ENCODE results near the gene DCTN5. TPM values are rescaled to one million over a fixed set of nuclear protein-coding genes. Genes with fewer than 3 reads are reported as not detected.

The DCTN5 gene
- total RNA-seq, 4 donors from 2014 or later = 38.3 to 75.8 (median 49.2) TPM

GRCh38 chr16:23700509-23700908 is 59.2 kb downstream of the DCTN5 start:
- Histone ChIP-seq H3K36me3 (no peaks in the 10 kb centered on the region), H3K27ac (no peak overlapping the region), H3K4me1 (peaks cover 0 to 9% (median 0%) of the 10 kb centered on the region in 3 donors), H3K9me3 (peaks cover 0 to 4% (median 0%) of the 10 kb centered on the region in 3 donors), H3K27me3 (peaks cover 0 to 16% (median 0%) of the 10 kb centered on the region in 4 donors), H3K4me3 (no peak overlapping the region)
- DNase-seq = no peak
- intact Hi-C loops (cut with DNase I) = no loop called here
- TF ChIP-seq POLR2A (IDR thresholded peaks at IDR 0.05) = no peak
- TF ChIP-seq CTCF (IDR thresholded peaks at IDR 0.05) = no peak
- WGBS, 2 donors = 7 to 31% methylated on average over 2 to 3 of the region's 8 CpGs

- Histone ChIP-seq H3K36me3 (no peaks in the 10 kb centered on the region), H3K4me1 (peaks cover 0 to 9% (median 0%) of the 10 kb centered on the region in 3 donors), H3K27me3 (peaks cover 0 to 19% (median 0%) of the 10 kb centered on the region in 4 donors), H3K9me3 (peaks cover 0 to 4% (median 0%) of the 10 kb centered on the region in 3 donors), H3K27ac (no peak overlapping the region), H3K4me3 (no peak overlapping the region)
- TF ChIP-seq POLR2A (IDR thresholded peaks at IDR 0.05) (no peak), CTCF (IDR thresholded peaks at IDR 0.05) (no peak)
- DNase-seq = no peak
- 64 to 74% methylated on average over 6 of the region's 8 CpGs for WGBS, 2 donors
- intact Hi-C loops (cut with DNase I) = no loop called here
These were observed 59.8 kb downstream of the DCTN5 start for GRCh38 chr16:23701045-23701444.

GRCh38 chr16:23702951-23703350 is 61.7 kb downstream of the DCTN5 start:
- WGBS, 2 donors = 49 to 55% methylated on average over 2 of the region's 2 CpGs

GRCh38 chr16:23704772-23705516 is 63.7 kb downstream of the DCTN5 start:
- intact Hi-C loops (cut with DNase I) = no loop called here
- Histone ChIP-seq H3K36me3 (no peaks in the 10 kb centered on the region), H3K4me3 (no peak overlapping the region), H3K27ac (no peak overlapping the region), H3K9me3 (peaks cover 0 to 12% (median 10%) of the 10 kb centered on the region in 3 donors), H3K27me3 (peaks cover 0 to 23% (median 0%) of the 10 kb centered on the region in 4 donors), H3K4me1 (no peaks in the 10 kb centered on the region)
- DNase-seq = no peak
- WGBS, 2 donors = 20 to 73% methylated on average over 1 to 11 of the region's 22 CpGs
- no peak for TF ChIP-seq POLR2A (IDR thresholded peaks at IDR 0.05)
- TF ChIP-seq CTCF (IDR thresholded peaks at IDR 0.05) = no peak

More at GRCh38 chr16:23702951-23703350, 61.7 kb downstream of the DCTN5 start:
- Histone ChIP-seq H3K27me3 (peaks cover 0 to 23% (median 0%) of the 10 kb centered on the region in 4 donors), H3K4me3 (no peak overlapping the region), H3K36me3 (no peaks in the 10 kb centered on the region), H3K4me1 (peaks cover 0 to 9% (median 0%) of the 10 kb centered on the region in 3 donors), H3K9me3 (peaks cover 0 to 4% (median 0%) of the 10 kb centered on the region in 3 donors), H3K27ac (no peak overlapping the region)
- no peak for DNase-seq
- intact Hi-C loops (cut with DNase I) = no loop called here
- TF ChIP-seq POLR2A (IDR thresholded peaks at IDR 0.05) (no peak), CTCF (IDR thresholded peaks at IDR 0.05) (no peak)

- intact Hi-C loops (cut with DNase I) = no loop called here
- Histone ChIP-seq H3K27me3 (peaks cover 0 to 20% (median 0%) of the 10 kb centered on the region in 4 donors), H3K9me3 (peaks cover 0 to 16% (median 12%) of the 10 kb centered on the region in 3 donors), H3K36me3 (no peaks in the 10 kb centered on the region), H3K4me3 (no peak overlapping the region), H3K27ac (no peak overlapping the region), H3K4me1 (no peaks in the 10 kb centered on the region)
- TF ChIP-seq POLR2A (IDR thresholded peaks at IDR 0.05) = no peak
- no peak for DNase-seq
- 76 to 94% methylated on average over 2 of the region's 2 CpGs for WGBS, 2 donors
These were observed 64.2 kb downstream of the DCTN5 start for GRCh38 chr16:23705517-23705902.
